DOHH2 (cell line): ENCODE data around the gene FZD4.

ENCODE experiments used
- H3F3A ChIP-seq: fragments of 200-600 bp; sonication (generic), shearing (Covaris generic); 2 replicates; pipeline ENCODE4 v1.6.0; 2016; ENCODE audit warnings: antibody characterized with exemption, mild to moderate bottlenecking; ENCODE audit not compliant: control insufficient read depth, insufficient read depth
- H3K27ac ChIP-seq: fragments of 200-600 bp; sonication (generic); 2 replicates; pipeline ENCODE4 v1.5.1; 2014; ENCODE audit warnings: low read depth, mild to moderate bottlenecking, low read length, moderate library complexity
- H3K27me3 ChIP-seq: fragments of 200-600 bp; sonication (generic); 2 replicates; pipeline ENCODE4 v1.6.1; 2014; ENCODE audit warnings: mild to moderate bottlenecking, low read length, mixed read lengths; ENCODE audit not compliant: control insufficient read depth
- H3K36me3 ChIP-seq: fragments of 200-600 bp; sonication (generic); 2 replicates; pipeline ENCODE4 v1.6.1; 2014; ENCODE audit warnings: mild to moderate bottlenecking, low read length, moderate library complexity, mixed read lengths; ENCODE audit not compliant: control insufficient read depth
- H3K4me1 ChIP-seq: fragments of 200-600 bp; sonication (generic); 2 replicates; pipeline ENCODE4 v1.6.1; 2014; ENCODE audit warnings: mild to moderate bottlenecking, low read length, mixed read lengths; ENCODE audit not compliant: control insufficient read depth
- H3K4me2 ChIP-seq: fragments of 200-600 bp; sonication (generic); 2 replicates; pipeline ENCODE4 v1.6.0; 2014; ENCODE audit warnings: mild to moderate bottlenecking, low read length, moderate library complexity
- H3K4me3 ChIP-seq: fragments of 200-600 bp; sonication (generic); 2 replicates; pipeline ENCODE4 v1.5.1; 2014; ENCODE audit warnings: mild to moderate bottlenecking, low read length, mixed read lengths
- H3K79me2 ChIP-seq: fragments of 200-600 bp; sonication (generic); 2 replicates; pipeline ENCODE4 v1.6.1; 2014; ENCODE audit warnings: mild to moderate bottlenecking, low read length, mixed read lengths; ENCODE audit not compliant: control insufficient read depth
- H3K9me2 ChIP-seq: fragments of 200-600 bp; sonication (generic); replicated peaks from 2 replicates; pipeline ENCODE4 v1.6.1; 2014; ENCODE audit warnings: mild to moderate bottlenecking, low read length, mixed read lengths; ENCODE audit not compliant: control insufficient read depth
- H3K9me3 ChIP-seq: fragments of 200-600 bp; sonication (generic); 2 replicates; pipeline ENCODE4 v1.6.1; 2014; ENCODE audit warnings: antibody characterized with exemption, low read length, mixed read lengths; ENCODE audit not compliant: control insufficient read depth, insufficient read depth
- H4K20me1 ChIP-seq: fragments of 200-600 bp; sonication (generic); 2 replicates; pipeline ENCODE4 v1.6.0; 2014; ENCODE audit warnings: low read depth, mild to moderate bottlenecking, antibody characterized with exemption, low read length, moderate library complexity; ENCODE audit not compliant: control insufficient read depth, insufficient read depth
- EZH2phosphoT487 ChIP-seq: fragments of 200-600 bp; sonication (generic); IDR thresholded peaks from 2 replicates; pipeline ENCODE4 v1.6.1; 2017; ENCODE audit warnings: borderline replicate concordance, mild to moderate bottlenecking, antibody characterized with exemption, low read length, moderate library complexity, mixed read lengths
- TF ChIP-seq, protein P1 (sequence below): fragments of 200-600 bp; sonication (generic); IDR thresholded peaks from one replicate; pipeline ENCODE4 v1.5.1; 2014; ENCODE audit warnings: antibody characterized with exemption, mild to moderate bottlenecking, low read depth, low read length; ENCODE audit not compliant: poor library complexity, severe bottlenecking

The FZD4 gene

DNA sequence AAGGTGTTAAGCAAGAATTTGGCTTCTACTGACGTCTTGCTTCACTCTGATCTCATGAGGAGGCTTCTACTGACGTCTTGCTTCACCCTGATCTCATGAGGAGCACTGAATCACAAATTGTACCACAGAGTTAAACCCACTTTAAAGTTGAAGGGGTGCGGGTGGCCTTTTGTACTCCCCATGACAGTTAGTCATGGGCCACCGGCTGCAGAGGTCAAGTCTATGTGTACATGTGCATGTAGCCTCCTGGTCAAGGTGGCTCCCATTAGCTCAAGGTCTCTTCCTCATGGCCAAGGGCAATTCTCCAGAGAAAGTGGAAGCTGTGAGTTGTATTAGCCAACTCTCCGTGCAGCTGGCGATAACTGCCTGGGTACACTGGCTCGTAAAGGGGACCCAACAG, 23.1 kb upstream of the FZD4 start:
- Histone ChIP-seq H3K79me2 (no peaks in the 10 kb centered on the region), H3K9me2 (no peaks in the 10 kb centered on the region), H3K27ac (no peak overlapping the region), H3K36me3 (no peaks in the 10 kb centered on the region), H3F3A (no peaks in the 10 kb centered on the region), H3K4me1 (no peaks in the 10 kb centered on the region), H3K27me3 (peaks cover 7% of the 10 kb centered on the region), H3K4me2 (no peak overlapping the region), H3K9me3 (no peaks in the 10 kb centered on the region), H3K4me3 (no peak overlapping the region), H4K20me1 (no peaks in the 10 kb centered on the region)
- no peak for TF ChIP-seq EZH2phosphoT487
- TF ChIP-seq, protein P1, sequence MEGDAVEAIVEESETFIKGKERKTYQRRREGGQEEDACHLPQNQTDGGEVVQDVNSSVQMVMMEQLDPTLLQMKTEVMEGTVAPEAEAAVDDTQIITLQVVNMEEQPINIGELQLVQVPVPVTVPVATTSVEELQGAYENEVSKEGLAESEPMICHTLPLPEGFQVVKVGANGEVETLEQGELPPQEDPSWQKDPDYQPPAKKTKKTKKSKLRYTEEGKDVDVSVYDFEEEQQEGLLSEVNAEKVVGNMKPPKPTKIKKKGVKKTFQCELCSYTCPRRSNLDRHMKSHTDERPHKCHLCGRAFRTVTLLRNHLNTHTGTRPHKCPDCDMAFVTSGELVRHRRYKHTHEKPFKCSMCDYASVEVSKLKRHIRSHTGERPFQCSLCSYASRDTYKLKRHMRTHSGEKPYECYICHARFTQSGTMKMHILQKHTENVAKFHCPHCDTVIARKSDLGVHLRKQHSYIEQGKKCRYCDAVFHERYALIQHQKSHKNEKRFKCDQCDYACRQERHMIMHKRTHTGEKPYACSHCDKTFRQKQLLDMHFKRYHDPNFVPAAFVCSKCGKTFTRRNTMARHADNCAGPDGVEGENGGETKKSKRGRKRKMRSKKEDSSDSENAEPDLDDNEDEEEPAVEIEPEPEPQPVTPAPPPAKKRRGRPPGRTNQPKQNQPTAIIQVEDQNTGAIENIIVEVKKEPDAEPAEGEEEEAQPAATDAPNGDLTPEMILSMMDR: no peak

GRCh38 chr11:86977441-86978050, 22.4 kb upstream of the FZD4 start:
- no peaks in the 10 kb centered on the region for H3K9me2 ChIP-seq
- no peak overlapping the region for H3K4me3 ChIP-seq
- H4K20me1 ChIP-seq: no peaks in the 10 kb centered on the region
- no peak overlapping the region for H3K4me2 ChIP-seq
- TF ChIP-seq EZH2phosphoT487: no peak
- TF ChIP-seq, protein P1: no peak
- H3K27ac ChIP-seq: no peak overlapping the region
- no peaks in the 10 kb centered on the region for H3K4me1 ChIP-seq
- H3K9me3 ChIP-seq: no peaks in the 10 kb centered on the region
- H3K79me2 ChIP-seq: no peaks in the 10 kb centered on the region
- 0 out of 2 replicates have a peak, but pooled peaks cover 2% of the 10 kb centered on the region for H3K27me3 ChIP-seq
- no peaks in the 10 kb centered on the region for H3K36me3 ChIP-seq
- H3F3A ChIP-seq: no peaks in the 10 kb centered on the region

GRCh38 chr11:86972734-86973133, 17.5 kb upstream of the FZD4 start:
- H3F3A ChIP-seq: no peaks in the 10 kb centered on the region
- no peak overlapping the region for H3K4me3 ChIP-seq
- no peaks in the 10 kb centered on the region for H4K20me1 ChIP-seq
- H3K27ac ChIP-seq: no peak overlapping the region
- H3K9me2 ChIP-seq: no peaks in the 10 kb centered on the region
- H3K36me3 ChIP-seq: no peaks in the 10 kb centered on the region
- no peaks in the 10 kb centered on the region for H3K4me1 ChIP-seq
- TF ChIP-seq, protein P1: no peak
- TF ChIP-seq EZH2phosphoT487: no peak
- H3K4me2 ChIP-seq: no peak overlapping the region
- no peaks in the 10 kb centered on the region for H3K9me3 ChIP-seq
- H3K27me3 ChIP-seq: no peaks in the 10 kb centered on the region
- H3K79me2 ChIP-seq: no peaks in the 10 kb centered on the region
